HG03045 (cell line): Measurements from ENCODE around the gene NPHS1.
"Not testable (repeated sequence)": the region's sequence is repeated elsewhere in the genome, so short reads cannot be mapped to it uniquely, and the experiment has no call there.

Source experiments
- ATAC-seq: cut with Tn5 transposase; IDR thresholded peaks from one replicate; pipeline ENCODE4 v1.9.1; 2021; ENCODE audit warnings: mild to moderate bottlenecking, moderate library complexity; ENCODE audit not compliant: unreplicated experiment

NPHS1 gene

DNA sequence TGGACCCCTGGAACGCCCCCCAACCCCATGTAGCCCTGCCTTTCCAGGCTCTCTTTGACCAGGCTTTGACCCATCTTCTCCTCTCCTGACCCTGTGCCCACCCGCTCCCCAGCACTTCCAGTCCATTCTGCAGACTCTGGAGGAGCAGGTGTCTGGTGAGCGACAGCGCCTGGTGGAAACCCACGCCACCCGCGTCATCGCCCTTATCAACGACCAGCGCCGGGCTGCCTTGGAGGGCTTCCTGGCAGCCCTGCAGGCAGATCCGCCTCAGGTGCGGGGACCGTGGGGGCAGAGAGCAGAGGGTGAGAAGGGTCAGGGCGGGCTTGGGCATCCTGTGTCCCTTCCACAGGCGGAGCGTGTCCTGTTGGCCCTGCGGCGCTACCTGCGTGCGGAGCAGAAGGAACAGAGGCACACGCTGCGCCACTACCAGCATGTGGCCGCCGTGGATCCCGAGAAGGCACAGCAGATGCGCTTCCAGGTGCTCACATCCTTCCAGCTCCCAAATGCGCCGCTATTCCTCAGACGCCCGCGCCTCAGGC, 22.2 kb upstream of the NPHS1 start:
- ATAC-seq, result no peak

DNA sequence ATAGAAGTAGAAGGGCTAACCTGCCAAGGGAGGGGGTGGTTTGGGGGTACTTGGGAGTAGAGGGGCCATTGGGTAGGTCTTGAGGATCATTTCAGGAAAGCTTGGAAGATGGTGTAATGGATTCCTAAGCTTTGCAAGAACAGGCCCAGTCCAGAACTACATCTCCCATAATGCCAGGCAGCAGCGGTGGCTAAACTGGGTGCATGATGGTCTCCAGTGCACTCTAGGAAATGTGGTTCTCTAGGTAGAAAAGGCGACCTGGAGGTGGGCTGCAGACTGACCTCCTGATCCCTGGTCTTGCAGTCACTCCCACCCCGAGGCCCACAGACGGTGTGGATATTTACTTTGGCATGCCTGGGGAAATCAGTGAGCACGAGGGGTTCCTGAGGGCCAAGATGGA, 19.9 kb upstream of the NPHS1 start:
- no peak for ATAC-seq

DNA sequence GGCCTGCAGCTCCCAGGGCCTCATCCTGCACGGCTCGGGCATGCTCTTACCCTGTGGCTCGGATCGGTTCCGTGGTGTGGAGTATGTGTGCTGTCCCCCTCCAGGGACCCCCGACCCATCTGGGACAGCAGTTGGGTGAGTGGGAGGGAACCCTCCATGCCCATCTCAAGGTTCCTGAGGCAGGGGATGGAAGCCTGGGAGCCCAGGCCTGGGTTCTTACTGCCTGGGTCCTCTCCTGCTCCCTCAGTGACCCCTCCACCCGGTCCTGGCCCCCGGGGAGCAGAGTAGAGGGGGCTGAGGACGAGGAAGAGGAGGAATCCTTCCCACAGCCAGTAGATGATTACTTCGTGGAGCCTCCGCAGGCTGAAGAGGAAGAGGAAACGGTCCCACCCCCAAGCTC, 19.3 kb upstream of the NPHS1 start:
- ATAC-seq, result no peak

DNA sequence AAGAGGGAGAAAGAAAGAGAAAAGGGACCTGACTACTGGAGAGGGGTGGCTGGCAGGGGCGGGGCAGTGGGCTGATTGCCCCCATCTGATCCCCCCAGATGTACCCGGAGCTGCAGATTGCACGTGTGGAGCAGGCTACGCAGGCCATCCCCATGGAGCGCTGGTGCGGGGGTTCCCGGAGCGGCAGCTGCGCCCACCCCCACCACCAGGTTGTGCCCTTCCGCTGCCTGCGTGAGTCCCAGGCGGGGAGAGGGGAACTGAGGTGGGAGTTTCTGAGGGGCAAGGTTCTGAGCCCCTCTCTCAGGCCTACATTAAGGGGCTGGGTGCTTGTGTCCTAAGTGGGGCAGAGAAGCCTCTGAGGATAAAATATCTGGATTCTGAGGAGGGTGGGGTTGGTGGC, 18.5 kb upstream of the NPHS1 start:
- ATAC-seq, result no peak

DNA sequence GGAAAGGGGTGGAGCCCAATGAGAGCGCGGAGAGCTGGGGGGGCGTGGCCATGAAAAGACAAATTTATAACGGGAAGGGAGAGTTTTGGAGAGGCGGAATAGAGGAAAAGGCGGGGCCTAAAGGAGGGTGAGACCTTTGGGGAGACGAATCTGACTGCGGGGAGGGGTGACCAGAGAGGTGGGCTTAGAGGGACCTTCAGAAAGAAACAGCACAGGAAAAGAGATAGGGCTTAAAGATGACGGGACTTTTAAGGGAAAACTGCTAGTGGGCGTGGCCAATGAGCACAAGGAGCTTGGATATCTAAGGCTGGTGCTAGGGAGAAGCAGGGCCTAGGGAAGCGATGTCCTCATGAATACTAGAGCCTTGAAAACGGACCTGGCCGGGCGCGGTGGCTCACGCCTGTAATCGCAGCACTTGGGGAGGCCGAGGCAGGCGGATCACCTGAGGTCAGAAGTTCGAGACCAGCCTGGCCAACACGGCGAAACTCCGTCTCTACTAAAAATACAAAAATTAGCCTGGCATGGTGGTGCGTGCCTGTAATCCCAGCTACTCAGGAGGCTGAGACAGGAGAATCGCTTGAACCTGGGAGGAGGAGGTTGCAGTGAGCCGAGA, 17.9 kb upstream of the NPHS1 start:
- not testable (repeated sequence) for ATAC-seq

- ATAC-seq, result no peak
These were observed 17.2 kb upstream of the NPHS1 start for GRCh38 chr19:35869327-35870123.

DNA sequence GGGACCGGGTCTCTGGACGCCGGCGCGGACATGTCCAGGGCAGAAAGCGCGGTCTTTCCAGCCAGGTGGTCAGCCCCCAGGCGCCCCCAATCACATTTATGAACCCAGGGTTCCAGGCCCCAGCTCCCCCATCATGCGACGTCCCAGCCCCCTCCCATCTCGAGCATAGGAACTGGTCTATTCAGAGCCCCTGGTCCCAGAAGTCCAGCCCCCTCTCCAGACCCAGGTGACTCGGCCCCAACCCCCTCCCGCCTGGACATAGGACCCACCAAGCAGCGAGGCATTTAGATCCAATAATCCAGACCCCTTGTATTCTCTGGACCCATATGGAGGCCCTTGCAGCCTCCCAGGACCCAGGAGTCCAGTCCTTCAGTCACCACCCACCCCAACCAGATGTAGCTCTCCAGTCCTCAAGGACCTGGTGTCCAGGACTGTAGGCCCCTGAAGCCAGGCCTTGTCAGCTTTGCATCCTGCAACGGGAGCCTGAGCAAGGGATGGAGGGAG, 16.6 kb upstream of the NPHS1 start:
- ATAC-seq, result no peak

GRCh38 chr19:35868172-35868822, 16.0 kb upstream of the NPHS1 start, which contains the start of gene APLP1:
Gene APLP1, plus strand, starts transcription at chr19:35868574. Its CDS starts 63 bp downstream, at chr19:35868637.
- ATAC-seq, result no peak

- no peak for ATAC-seq
These were observed 10.7 kb upstream of the NPHS1 start for GRCh38 chr19:35863018-35863417.

GRCh38 chr19:35862528-35862927, 10.2 kb upstream of the NPHS1 start:
- ATAC-seq, result no peak

DNA sequence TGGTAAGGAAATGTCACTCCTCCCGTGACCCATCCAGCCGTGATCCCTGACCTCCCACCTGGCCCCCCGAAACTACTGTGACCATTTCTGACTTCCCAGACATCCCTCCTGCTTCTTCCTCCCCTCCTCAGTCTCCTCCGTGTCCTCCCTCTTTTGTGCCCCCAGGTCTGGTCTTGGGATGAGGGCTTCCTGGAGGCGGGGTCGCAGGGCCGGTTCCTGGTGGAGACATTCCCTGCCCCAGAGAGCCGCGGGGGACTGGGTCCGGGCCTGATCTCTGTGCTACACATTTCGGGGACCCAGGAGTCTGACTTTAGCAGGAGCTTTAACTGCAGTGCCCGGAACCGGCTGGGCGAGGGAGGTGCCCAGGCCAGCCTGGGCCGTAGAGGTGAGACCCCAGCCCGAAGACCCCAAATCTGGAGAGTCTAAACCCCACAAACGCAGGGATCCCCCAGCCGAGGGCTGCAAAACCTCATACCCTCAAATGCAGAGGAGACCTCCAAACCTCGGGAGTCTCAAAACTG, 9.4 kb upstream of the NPHS1 start:
- no peak for ATAC-seq

DNA sequence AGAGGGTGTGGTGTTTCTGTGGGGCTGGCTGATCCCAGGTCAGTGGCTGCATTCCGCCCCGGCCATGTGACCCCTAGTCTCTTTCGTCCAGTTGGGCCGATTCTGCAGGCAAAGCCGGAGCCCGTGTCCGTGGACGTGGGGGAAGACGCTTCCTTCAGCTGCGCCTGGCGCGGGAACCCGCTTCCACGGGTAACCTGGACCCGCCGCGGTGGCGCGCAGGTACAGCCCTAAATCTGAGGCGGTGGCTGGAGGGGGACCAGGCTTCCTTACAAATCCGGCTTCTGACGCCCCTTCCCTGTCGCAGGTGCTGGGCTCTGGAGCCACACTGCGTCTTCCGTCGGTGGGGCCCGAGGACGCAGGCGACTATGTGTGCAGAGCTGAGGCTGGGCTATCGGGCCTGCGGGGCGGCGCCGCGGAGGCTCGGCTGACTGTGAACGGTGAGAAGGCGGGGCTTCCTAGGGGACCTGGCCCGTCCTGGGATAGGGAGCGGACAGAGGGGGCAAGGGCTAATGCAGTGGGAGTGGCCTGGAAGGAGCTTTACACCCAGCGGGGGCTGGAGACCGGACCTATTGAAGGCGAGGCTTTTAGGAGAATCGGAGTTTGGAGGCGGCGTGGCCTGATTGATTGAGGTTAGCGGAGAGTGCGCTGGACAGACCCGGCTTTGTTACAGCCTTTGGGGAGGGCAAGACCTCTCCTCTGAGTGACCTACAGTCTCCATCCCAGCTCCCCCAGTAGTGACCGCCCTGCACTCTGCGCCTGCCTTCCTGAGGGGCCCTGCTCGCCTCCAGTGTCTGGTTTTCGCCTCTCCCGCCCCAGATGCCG, 8.7 kb upstream of the NPHS1 start:
- no peak for ATAC-seq

DNA sequence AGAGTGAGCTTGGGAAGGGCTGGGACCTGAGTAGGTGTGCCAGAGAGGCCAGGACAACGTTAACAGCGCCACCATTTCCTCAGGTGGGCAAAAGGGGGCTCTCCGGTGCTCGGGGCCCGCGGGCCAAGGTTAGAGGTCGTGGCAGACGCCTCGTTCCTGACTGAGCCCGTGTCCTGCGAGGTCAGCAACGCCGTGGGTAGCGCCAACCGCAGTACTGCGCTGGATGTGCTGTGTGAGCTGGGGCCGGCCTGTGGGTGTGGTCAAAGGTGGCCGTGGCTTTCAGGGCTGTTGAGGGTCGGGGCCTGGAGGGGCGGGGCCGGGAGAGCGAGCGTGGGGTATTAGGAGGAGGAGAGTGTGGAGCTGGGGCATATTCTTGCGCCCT, 8.1 kb upstream of the NPHS1 start:
- ATAC-seq, result no peak

DNA sequence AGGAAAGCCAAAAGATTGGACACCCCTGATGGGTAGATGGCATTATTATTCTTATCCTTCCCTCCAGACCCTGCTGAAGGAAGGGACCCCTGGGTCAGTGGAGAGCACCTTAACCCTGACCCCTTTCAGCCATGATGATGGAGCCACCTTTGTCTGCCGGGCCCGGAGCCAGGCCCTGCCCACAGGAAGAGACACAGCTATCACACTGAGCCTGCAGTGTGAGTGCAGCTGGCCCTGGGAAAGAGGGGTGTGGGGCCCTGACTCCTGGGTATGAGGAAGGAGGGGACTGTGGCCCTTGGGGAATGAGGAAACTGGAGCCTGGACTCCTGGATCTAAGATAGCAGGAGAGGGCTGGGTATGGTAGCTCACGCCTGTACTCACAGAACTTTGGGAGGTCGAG, 7.1 kb upstream of the NPHS1 start:
- no peak for ATAC-seq

- no peak for ATAC-seq
These were observed 6.0 kb upstream of the NPHS1 start for GRCh38 chr19:35858311-35858710.

- ATAC-seq, result no peak
These were observed 4.3 kb upstream of the NPHS1 start, which contains the start of gene KIRREL2 for GRCh38 chr19:35856546-35857149. Gene KIRREL2, plus strand, starts transcription at chr19:35856911. Its CDS starts 209 bp downstream, at chr19:35857120.

GRCh38 chr19:35853038-35853756, 893 bp upstream of the NPHS1 start:
- no peak for ATAC-seq

DNA sequence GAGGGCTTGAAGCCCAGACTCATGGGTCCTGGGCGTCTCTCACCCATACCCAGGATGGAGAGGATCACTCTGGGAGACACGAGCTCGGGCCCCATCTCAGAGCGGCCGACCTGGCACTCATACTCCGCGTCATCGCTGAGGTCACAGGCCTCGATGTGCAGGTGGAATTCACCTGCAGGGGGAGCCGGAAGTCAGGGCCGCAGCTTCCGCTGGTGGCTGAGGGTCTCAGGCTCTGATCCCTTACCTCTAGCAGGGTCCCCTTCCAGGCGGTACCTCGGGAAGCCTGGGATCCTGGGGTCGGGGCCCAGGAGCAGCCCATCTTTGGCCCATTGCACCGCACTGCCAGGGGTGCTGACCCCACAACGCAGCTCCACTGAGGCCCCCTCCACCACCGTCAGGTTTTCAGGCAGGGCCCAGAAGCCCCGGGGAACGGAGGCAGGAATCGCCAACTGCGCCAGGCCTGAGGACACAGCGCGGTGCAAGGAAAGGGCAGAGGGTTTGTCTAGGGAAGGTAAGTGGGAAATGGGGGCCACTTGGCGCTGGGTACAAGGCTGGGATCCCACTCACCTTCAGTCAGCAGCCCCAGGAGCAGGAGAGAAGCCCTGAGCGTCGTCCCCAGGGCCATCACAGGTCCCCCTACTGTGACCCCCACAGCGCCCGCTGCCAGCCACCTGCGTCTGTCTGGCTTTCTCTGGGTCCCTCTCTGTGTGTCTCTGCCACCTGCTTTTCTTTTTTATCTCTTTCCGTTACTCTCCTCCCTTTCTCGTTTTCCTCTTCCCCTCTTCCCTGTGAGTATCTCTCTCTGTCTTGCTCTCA, 883 bp downstream of the NPHS1 start:
- no peak for ATAC-seq
